ENCODE data around the gene ANKRD9. TPM values are rescaled to one million over a fixed set of nuclear protein-coding genes. Genes with fewer than 3 reads are reported as not detected.

The ANKRD9 gene
- total RNA-seq, 1 experiment from 2014 or later = 29.8 TPM

GRCh38 chr14:102525219-102525928 lies 15.8 kb upstream of the ANKRD9 start:
- Histone ChIP-seq H2AK5ac (ENCODE audit: insufficient read length, low read length) (no peak overlapping the region), H3K9me3 (ENCODE audit: control insufficient read depth, low read depth, low read length) (no peaks in the 10 kb centered on the region), H4K91ac (ENCODE audit: insufficient read length, low read depth, low read length) (no peak overlapping the region), H3K23ac (ENCODE audit: insufficient read length, low read depth, low read length) (no peak overlapping the region), H2AFZ (ENCODE audit: low read length) (no peak overlapping the region), H2BK5ac (ENCODE audit: insufficient read length, low read length) (no peak overlapping the region), H3K27me3 (ENCODE audit: insufficient read depth, low read length) (no peaks in the 10 kb centered on the region), H4K20me1 (ENCODE audit: control insufficient read depth, insufficient read depth, insufficient read length) (no peaks in the 10 kb centered on the region), H2BK20ac (ENCODE audit: low read depth, low read length, poor library complexity, severe bottlenecking) (no peak overlapping the region), H2BK15ac (ENCODE audit: low read depth, low read length) (no peak overlapping the region), H3K14ac (ENCODE audit: insufficient read depth, low read length) (no peak overlapping the region), H3K18ac (ENCODE audit: insufficient read length, low read depth, low read length) (no peak overlapping the region), H3K79me2 (ENCODE audit: insufficient read depth, low read length) (no peaks in the 10 kb centered on the region), H3K4ac (ENCODE audit: low read depth, low read length) (no peak overlapping the region), H3K79me1 (ENCODE audit: insufficient read depth, low read depth, low read length, poor library complexity, severe bottlenecking) (no peaks in the 10 kb centered on the region), H3K4me2 (ENCODE audit: insufficient read depth, insufficient read length, low read length) (peak overlapping the region; percentile 93), H2BK12ac (ENCODE audit: insufficient read length, low read depth, low read length) (no peak overlapping the region), H3K27ac (ENCODE audit: insufficient read length, low read depth, low read length) (no peak overlapping the region), H3K56ac (ENCODE audit: insufficient read length, low read depth, low read length) (no peak overlapping the region), H3K9ac (ENCODE audit: extremely low read depth, insufficient read length, low read length) (peak overlapping the region; percentile 24), H3K4me1 (ENCODE audit: insufficient read depth, low read length) (no peaks in the 10 kb centered on the region; the same call in 1 of the 2 replicates), H4K8ac (replicated peaks; ENCODE audit: insufficient read length, low read depth, low read length) (no peak overlapping the region), H3T11ph (ENCODE audit: low read length) (no peak overlapping the region), H3K23me2 (ENCODE audit: insufficient read length, low read depth, low read length, poor library complexity, severe bottlenecking) (peaks cover 6% of the 10 kb centered on the region), H4K5ac (ENCODE audit: insufficient read length, low read depth, low read length) (no peak overlapping the region), H2BK120ac (ENCODE audit: low read depth, low read length, poor library complexity, severe bottlenecking) (no peak overlapping the region)
- Mint-ChIP-seq H3K4me3 (peak overlapping the region; percentile 78 to 79), H3K4me1 (peaks cover 15 to 21% of the 10 kb centered on the region in 2 experiments), H3K27ac (peak overlapping the region in 2 of 3 experiments; percentile 5 to 96; a peak in 3 of 7 replicates), H3K36me3 (ENCODE audit: insufficient read depth in 1 of 3, low read depth in 3 of 3) (no peaks in the 10 kb centered on the region), H3K9me3 (no peaks in the 10 kb centered on the region), H3K27me3 (ENCODE audit: low read depth) (no peaks in the 10 kb centered on the region; the same call in 1 of the 2 replicates)
- WGBS (ENCODE audit: extremely low coverage, insufficient read length, low lambda C conversion rate) = no CpG with 5 or more reads among the region's 11 CpGs
- no peak for TF ChIP-seq CTCF (conservative IDR thresholded peaks at IDR 0.05)
- no peak for DNase-seq

Data from H9 (cell line).